HG03342 (cell line): ENCODE results near the gene FNDC3B.

Experiments used
- ATAC-seq: cut with Tn5 transposase; IDR thresholded peaks from one replicate; pipeline ENCODE4 v1.9.1; 2021; ENCODE audit warnings: mild to moderate bottlenecking, moderate library complexity; ENCODE audit not compliant: unreplicated experiment

Gene FNDC3B

GRCh38 chr3:172071780-172072330 lies 32.5 kb downstream of the FNDC3B start:
- no peak for ATAC-seq

GRCh38 chr3:172072543-172072942 lies 33.2 kb downstream of the FNDC3B start:
- no peak for ATAC-seq

GRCh38 chr3:172073262-172073915 lies 34.0 kb downstream of the FNDC3B start:
- no peak for ATAC-seq

GRCh38 chr3:172074032-172074431 lies 34.7 kb downstream of the FNDC3B start:
- no peak for ATAC-seq

- ATAC-seq: no peak
Observed at GRCh38 chr3:172074586-172074985, 35.2 kb downstream of the FNDC3B start.

GRCh38 chr3:172076212-172076611 lies 36.8 kb downstream of the FNDC3B start:
- no peak for ATAC-seq

GRCh38 chr3:172077197-172077757 lies 37.9 kb downstream of the FNDC3B start:
- ATAC-seq: no peak

GRCh38 chr3:172078244-172078643 lies 38.9 kb downstream of the FNDC3B start:
- ATAC-seq: no peak

GRCh38 chr3:172078721-172079120 lies 39.3 kb downstream of the FNDC3B start:
- ATAC-seq: no peak

GRCh38 chr3:172079326-172079976 lies 40.1 kb downstream of the FNDC3B start:
- ATAC-seq: no peak

- ATAC-seq: no peak
Observed at GRCh38 chr3:172080503-172080902, 41.1 kb downstream of the FNDC3B start.

GRCh38 chr3:172082269-172082668 lies 42.9 kb downstream of the FNDC3B start:
- no peak for ATAC-seq

- ATAC-seq: no peak
Observed at GRCh38 chr3:172082820-172083513, 43.6 kb downstream of the FNDC3B start.

- no peak for ATAC-seq
Observed at GRCh38 chr3:172083995-172084409, 44.6 kb downstream of the FNDC3B start.

- ATAC-seq: no peak
Observed at GRCh38 chr3:172084871-172085556, 45.6 kb downstream of the FNDC3B start.

GRCh38 chr3:172085557-172085895 lies 46.1 kb downstream of the FNDC3B start:
- no peak for ATAC-seq

GRCh38 chr3:172086071-172086470 lies 46.7 kb downstream of the FNDC3B start:
- no peak for ATAC-seq

GRCh38 chr3:172087198-172087597 lies 47.8 kb downstream of the FNDC3B start:
- no peak for ATAC-seq

- ATAC-seq: peak; percentile 84
Observed at GRCh38 chr3:172087602-172088580, 48.5 kb downstream of the FNDC3B start.

- ATAC-seq: no peak
Observed at GRCh38 chr3:172089250-172089649, 49.9 kb downstream of the FNDC3B start.
